ENCODE data around the gene SLC25A51.
"Not testable (repeated sequence)": the region's sequence is repeated elsewhere in the genome, so short reads cannot be mapped to it uniquely, and the experiment has no call there.

SLC25A51 gene

GRCh38 chr9:37891042-37891441 is 12.9 kb downstream of the SLC25A51 start:
- not testable (repeated sequence) for H3K9me3 ChIP-seq (ENCODE audit: control insufficient read depth in 5 of 5, low read length in 5 of 5); H3K4me1 ChIP-seq (ENCODE audit: control insufficient read depth in 5 of 5, insufficient read depth in 5 of 5, low read length in 5 of 5); H3K9ac ChIP-seq (ENCODE audit: low read length in 5 of 5); H3K27ac ChIP-seq (ENCODE audit: low read depth, low read length); H3K27me3 ChIP-seq (ENCODE audit: control insufficient read depth in 5 of 5, insufficient read depth in 4 of 5, low read length in 5 of 5); H3K4me3 ChIP-seq (ENCODE audit: low read depth in 1 of 5, low read length in 5 of 5)
- peaks cover 19 to 60% (median 35%) of the 10 kb centered on the region in 5 donors for H3K36me3 ChIP-seq (ENCODE audit: control insufficient read depth in 5 of 5, insufficient read depth in 5 of 5, low read length in 5 of 5)

- peaks cover 13 to 52% (median 27%) of the 10 kb centered on the region in 5 donors for H3K36me3 ChIP-seq (ENCODE audit: control insufficient read depth in 5 of 5, insufficient read depth in 5 of 5, low read length in 5 of 5)
These were observed 14.4 kb downstream of the SLC25A51 start for GRCh38 chr9:37889536-37889935.

GRCh38 chr9:37887977-37888583 is 15.8 kb downstream of the SLC25A51 start:
- H3K4me1 ChIP-seq (ENCODE audit: control insufficient read depth in 5 of 5, insufficient read depth in 5 of 5, low read length in 5 of 5); H3K9me3 ChIP-seq (ENCODE audit: control insufficient read depth in 5 of 5, low read length in 5 of 5); H3K27ac ChIP-seq (ENCODE audit: low read depth, low read length); H3K9ac ChIP-seq (ENCODE audit: low read length in 5 of 5); H3K27me3 ChIP-seq (ENCODE audit: control insufficient read depth in 5 of 5, insufficient read depth in 4 of 5, low read length in 5 of 5); H3K4me3 ChIP-seq (ENCODE audit: low read depth in 1 of 5, low read length in 5 of 5): not testable (repeated sequence)
- H3K36me3 ChIP-seq (ENCODE audit: control insufficient read depth in 5 of 5, insufficient read depth in 5 of 5, low read length in 5 of 5), result peaks cover 4 to 41% (median 17%) of the 10 kb centered on the region in 5 donors

More at GRCh38 chr9:37889536-37889935, 14.4 kb downstream of the SLC25A51 start:
- no peak overlapping the region for H3K9ac ChIP-seq (ENCODE audit: low read length in 5 of 5)
- H3K27me3 ChIP-seq (ENCODE audit: control insufficient read depth in 5 of 5, insufficient read depth in 4 of 5, low read length in 5 of 5), result no peaks in the 10 kb centered on the region
- no peak overlapping the region for H3K4me3 ChIP-seq (ENCODE audit: low read depth in 1 of 5, low read length in 5 of 5)
- peak overlapping the region; percentile 20 for H3K27ac ChIP-seq (ENCODE audit: low read depth, low read length)
- no peaks in the 10 kb centered on the region for H3K4me1 ChIP-seq (ENCODE audit: control insufficient read depth in 5 of 5, insufficient read depth in 5 of 5, low read length in 5 of 5)
- H3K9me3 ChIP-seq (ENCODE audit: control insufficient read depth in 5 of 5, low read length in 5 of 5), result no peaks in the 10 kb centered on the region

- Histone ChIP-seq H3K4me3 (ENCODE audit: low read depth in 1 of 5, low read length in 5 of 5) (no peak overlapping the region), H3K36me3 (ENCODE audit: control insufficient read depth in 5 of 5, insufficient read depth in 5 of 5, low read length in 5 of 5) (peaks cover 9 to 38% (median 18%) of the 10 kb centered on the region in 5 donors), H3K9me3 (ENCODE audit: control insufficient read depth in 5 of 5, low read length in 5 of 5) (no peaks in the 10 kb centered on the region), H3K9ac (ENCODE audit: low read length in 5 of 5) (no peak overlapping the region), H3K4me1 (ENCODE audit: control insufficient read depth in 5 of 5, insufficient read depth in 5 of 5, low read length in 5 of 5) (peaks cover 0 to 2% (median 0%) of the 10 kb centered on the region in 5 donors), H3K27ac (ENCODE audit: low read depth, low read length) (no peak overlapping the region), H3K27me3 (ENCODE audit: control insufficient read depth in 5 of 5, insufficient read depth in 4 of 5, low read length in 5 of 5) (no peaks in the 10 kb centered on the region)
These were observed 22.9 kb downstream of the SLC25A51 start for GRCh38 chr9:37880916-37881479.

GRCh38 chr9:37876376-37876775 is 27.6 kb downstream of the SLC25A51 start:
- Histone ChIP-seq H3K27ac (ENCODE audit: low read depth, low read length) (no peak overlapping the region), H3K36me3 (ENCODE audit: control insufficient read depth in 5 of 5, insufficient read depth in 5 of 5, low read length in 5 of 5) (peaks cover 9 to 30% (median 15%) of the 10 kb centered on the region in 5 donors), H3K9me3 (ENCODE audit: control insufficient read depth in 5 of 5, low read length in 5 of 5) (no peaks in the 10 kb centered on the region), H3K4me1 (ENCODE audit: control insufficient read depth in 5 of 5, insufficient read depth in 5 of 5, low read length in 5 of 5) (no peaks in the 10 kb centered on the region), H3K4me3 (ENCODE audit: low read depth in 1 of 5, low read length in 5 of 5) (no peak overlapping the region), H3K27me3 (ENCODE audit: control insufficient read depth in 5 of 5, insufficient read depth in 4 of 5, low read length in 5 of 5) (no peaks in the 10 kb centered on the region), H3K9ac (ENCODE audit: low read length in 5 of 5) (no peak overlapping the region)

GRCh38 chr9:37873955-37874354 is 30.0 kb downstream of the SLC25A51 start:
- H3K9me3 ChIP-seq (ENCODE audit: control insufficient read depth in 5 of 5, low read length in 5 of 5), result no peaks in the 10 kb centered on the region
- H3K4me3 ChIP-seq (ENCODE audit: low read depth in 1 of 5, low read length in 5 of 5), result no peak overlapping the region
- H3K9ac ChIP-seq (ENCODE audit: low read length in 5 of 5), result no peak overlapping the region
- H3K27me3 ChIP-seq (ENCODE audit: control insufficient read depth in 5 of 5, insufficient read depth in 4 of 5, low read length in 5 of 5), result no peaks in the 10 kb centered on the region
- no peak overlapping the region for H3K27ac ChIP-seq (ENCODE audit: low read depth, low read length)
- H3K36me3 ChIP-seq (ENCODE audit: control insufficient read depth in 5 of 5, insufficient read depth in 5 of 5, low read length in 5 of 5), result peaks cover 5 to 20% (median 12%) of the 10 kb centered on the region in 5 donors
- no peaks in the 10 kb centered on the region for H3K4me1 ChIP-seq (ENCODE audit: control insufficient read depth in 5 of 5, insufficient read depth in 5 of 5, low read length in 5 of 5)

- Histone ChIP-seq H3K4me1 (ENCODE audit: control insufficient read depth in 5 of 5, insufficient read depth in 5 of 5, low read length in 5 of 5) (no peaks in the 10 kb centered on the region), H3K27ac (ENCODE audit: low read depth, low read length) (no peak overlapping the region), H3K9me3 (ENCODE audit: control insufficient read depth in 5 of 5, low read length in 5 of 5) (no peaks in the 10 kb centered on the region), H3K36me3 (ENCODE audit: control insufficient read depth in 5 of 5, insufficient read depth in 5 of 5, low read length in 5 of 5) (peaks cover 0 to 5% (median 3%) of the 10 kb centered on the region in 5 donors), H3K27me3 (ENCODE audit: control insufficient read depth in 5 of 5, insufficient read depth in 4 of 5, low read length in 5 of 5) (no peaks in the 10 kb centered on the region), H3K9ac (ENCODE audit: low read length in 5 of 5) (no peak overlapping the region), H3K4me3 (ENCODE audit: low read depth in 1 of 5, low read length in 5 of 5) (no peak overlapping the region)
These were observed 33.1 kb downstream of the SLC25A51 start for GRCh38 chr9:37870799-37871176.

GRCh38 chr9:37870081-37870798 is 33.7 kb downstream of the SLC25A51 start:
- Histone ChIP-seq H3K9me3 (ENCODE audit: control insufficient read depth in 5 of 5, low read length in 5 of 5) (no peaks in the 10 kb centered on the region), H3K27me3 (ENCODE audit: control insufficient read depth in 5 of 5, insufficient read depth in 4 of 5, low read length in 5 of 5) (no peaks in the 10 kb centered on the region), H3K4me1 (ENCODE audit: control insufficient read depth in 5 of 5, insufficient read depth in 5 of 5, low read length in 5 of 5) (no peaks in the 10 kb centered on the region), H3K4me3 (ENCODE audit: low read depth in 1 of 5, low read length in 5 of 5) (no peak overlapping the region), H3K9ac (ENCODE audit: low read length in 5 of 5) (no peak overlapping the region), H3K36me3 (ENCODE audit: control insufficient read depth in 5 of 5, insufficient read depth in 5 of 5, low read length in 5 of 5) (peaks cover 0 to 8% (median 3%) of the 10 kb centered on the region in 5 donors), H3K27ac (ENCODE audit: low read depth, low read length) (no peak overlapping the region)

- no peak overlapping the region for H3K4me3 ChIP-seq (ENCODE audit: low read depth in 1 of 5, low read length in 5 of 5)
- no peaks in the 10 kb centered on the region for H3K9me3 ChIP-seq (ENCODE audit: control insufficient read depth in 5 of 5, low read length in 5 of 5)
- H3K9ac ChIP-seq (ENCODE audit: low read length in 5 of 5), result no peak overlapping the region
- H3K27ac ChIP-seq (ENCODE audit: low read depth, low read length), result no peak overlapping the region
- H3K27me3 ChIP-seq (ENCODE audit: control insufficient read depth in 5 of 5, insufficient read depth in 4 of 5, low read length in 5 of 5), result no peaks in the 10 kb centered on the region
- H3K4me1 ChIP-seq (ENCODE audit: control insufficient read depth in 5 of 5, insufficient read depth in 5 of 5, low read length in 5 of 5), result no peaks in the 10 kb centered on the region
- peaks cover 36 to 44% (median 42%) of the 10 kb centered on the region in 5 donors for H3K36me3 ChIP-seq (ENCODE audit: control insufficient read depth in 5 of 5, insufficient read depth in 5 of 5, low read length in 5 of 5)
These were observed 41.4 kb downstream of the SLC25A51 start for GRCh38 chr9:37862530-37862929.

- H3K27me3 ChIP-seq (ENCODE audit: control insufficient read depth in 5 of 5, insufficient read depth in 4 of 5, low read length in 5 of 5), result no peaks in the 10 kb centered on the region
- H3K9ac ChIP-seq (ENCODE audit: low read length in 5 of 5), result no peak overlapping the region
- H3K36me3 ChIP-seq (ENCODE audit: control insufficient read depth in 5 of 5, insufficient read depth in 5 of 5, low read length in 5 of 5), result peaks cover 33 to 48% (median 45%) of the 10 kb centered on the region in 5 donors
- H3K9me3 ChIP-seq (ENCODE audit: control insufficient read depth in 5 of 5, low read length in 5 of 5), result no peaks in the 10 kb centered on the region
- H3K4me1 ChIP-seq (ENCODE audit: control insufficient read depth in 5 of 5, insufficient read depth in 5 of 5, low read length in 5 of 5), result no peaks in the 10 kb centered on the region
- no peak overlapping the region for H3K27ac ChIP-seq (ENCODE audit: low read depth, low read length)
- H3K4me3 ChIP-seq (ENCODE audit: low read depth in 1 of 5, low read length in 5 of 5), result no peak overlapping the region
These were observed 44.9 kb downstream of the SLC25A51 start for GRCh38 chr9:37859043-37859442.
